H1 (cell line): Measurements from ENCODE around the gene TMPO. TPM values are rescaled to one million over a fixed set of nuclear protein-coding genes. Genes with fewer than 3 reads are reported as not detected.

Experiments
- CTCF ChIA-PET: fragments of 300-600 bp; sonication (Branson Sonifier 250); formaldehyde crosslinking; loops from one replicate; lab custom pipeline; 2021; ENCODE audit not compliant: partially characterized antibody; lab: Charles Lee
- POLR2A ChIA-PET: fragments of 300-600 bp; sonication (Branson Sonifier 250); formaldehyde crosslinking; loops from one replicate; lab custom pipeline; 2021; ENCODE audit warnings: inconsistent platforms; ENCODE audit not compliant: partially characterized antibody; lab: Charles Lee
- DNase-seq, 2 experiments: peaks; one replicate each; pipeline versions ENCODE4 v3.0.0 to v3.0.0-alpha.2; 2010 to 2022; ENCODE audit warnings: low spot score in 2 of 2, low read depth in 1 of 2, mixed read lengths in 1 of 2
- FAIRE-seq: peaks from 2 replicates; lab custom pipeline; 2011; peaks lifted over from hg19 to GRCh38; lab: Jason Lieb, UNC
- H2AFZ ChIP-seq: 2 replicates; pipeline ENCODE4 v1.8.1; 2012; ENCODE audit warnings: low read length, inconsistent platforms
- H2AK5ac ChIP-seq: 2 replicates; pipeline ENCODE4 v1.6.1; 2013; ENCODE audit warnings: low read depth, low read length
- H2BK120ac ChIP-seq: replicated peaks from 2 replicates; pipeline ENCODE3; 2013; ENCODE audit warnings: low read depth, low read length, inconsistent platforms
- H2BK12ac ChIP-seq: 2 replicates; pipeline ENCODE4 v1.6.1; 2013; ENCODE audit warnings: low read depth, low read length
- H2BK15ac ChIP-seq: 2 replicates; pipeline ENCODE4 v1.6.1; 2013; ENCODE audit warnings: low read length
- H2BK20ac ChIP-seq: 2 replicates; pipeline ENCODE4 v1.6.1; 2013; ENCODE audit warnings: low read length
- H2BK5ac ChIP-seq: 2 replicates; pipeline ENCODE4 v1.6.1; 2013; ENCODE audit warnings: low read depth, low read length
- H3K14ac ChIP-seq: 2 replicates; pipeline ENCODE4 v1.6.1; 2013; ENCODE audit warnings: inconsistent platforms; ENCODE audit not compliant: insufficient read length
- H3K18ac ChIP-seq: 2 replicates; pipeline ENCODE4 v1.6.1; 2013; ENCODE audit warnings: low read length; ENCODE audit errors: extremely low read depth
- H3K23ac ChIP-seq: 2 replicates; pipeline ENCODE4 v1.6.1; 2013; ENCODE audit warnings: inconsistent platforms; ENCODE audit not compliant: insufficient read length
- H3K23me2 ChIP-seq: 2 replicates; pipeline ENCODE4 v1.6.1; 2013; ENCODE audit warnings: low read depth, low read length
- H3K27ac ChIP-seq: 2 replicates; pipeline ENCODE4 v1.6.1; 2011; ENCODE audit warnings: low read depth, low read length, inconsistent platforms
- H3K27me3 ChIP-seq, 4 experiments: replicated peaks in 1 of 4; 1 replicate in 1 of 4; 2 replicates in 3 of 4; pipeline versions ENCODE4 v1.6.1 to v1.8.1; 2011 to 2013; ENCODE audit warnings: low read length in 3 of 4, mild to moderate bottlenecking in 3 of 4, inconsistent platforms in 2 of 4, mixed read lengths in 2 of 4, moderate library complexity in 1 of 4; ENCODE audit not compliant: control insufficient read depth in 3 of 4, insufficient read depth in 3 of 4; ENCODE audit errors: extremely low read depth in 1 of 4
- H3K36me3 ChIP-seq, 4 experiments: 2 replicates each; pipeline versions ENCODE4 v1.6.1 to v1.8.1; 2011 to 2013; ENCODE audit warnings: mild to moderate bottlenecking in 4 of 4, low read length in 3 of 4, moderate library complexity in 2 of 4, control low read depth in 1 of 4, inconsistent platforms in 1 of 4; ENCODE audit not compliant: insufficient read depth in 4 of 4, control insufficient read depth in 2 of 4
- H3K4ac ChIP-seq: replicated peaks from 2 replicates; pipeline ENCODE3; 2013; ENCODE audit warnings: low read length, low read depth, mixed read lengths, inconsistent platforms; ENCODE audit not compliant: insufficient read length
- H3K4me1 ChIP-seq, 4 experiments: replicated peaks in 1 of 4; 1 replicate in 1 of 4; 2 replicates in 3 of 4; pipeline versions ENCODE4 v1.6.1 to v1.8.1; 2011 to 2013; ENCODE audit warnings: low read length in 3 of 4, inconsistent platforms in 2 of 4, mixed read lengths in 1 of 4; ENCODE audit not compliant: insufficient read depth in 4 of 4, control insufficient read depth in 3 of 4
- H3K4me2 ChIP-seq, 2 experiments: 2 replicates each; pipeline versions ENCODE4 v1.6.1 to v1.8.1; 2011 to 2013; ENCODE audit warnings: low read depth in 2 of 2, low read length in 2 of 2, control low read depth in 1 of 2, inconsistent platforms in 1 of 2, mild to moderate bottlenecking in 1 of 2; ENCODE audit not compliant: insufficient read depth in 1 of 2
- H3K4me3 ChIP-seq, 4 experiments: fragments of 200-600, 300-600 bp in 1 of 4; sonication (generic), shearing (Covaris generic), sonication (Bioruptor Twin) in 1 of 4; 2 replicates each; pipeline versions ENCODE4 v1.5.1 to v1.8.1; 2011 to 2016; ENCODE audit warnings: low read length in 4 of 4, low read depth in 3 of 4, control low read depth in 2 of 4, inconsistent platforms in 2 of 4, mild to moderate bottlenecking in 2 of 4, mixed read lengths in 1 of 4, moderate library complexity in 1 of 4; ENCODE audit not compliant: insufficient read depth in 2 of 4; ENCODE audit errors: extremely low read depth in 1 of 4
- H3K56ac ChIP-seq: replicated peaks from 2 replicates; pipeline ENCODE3; 2013; ENCODE audit warnings: low read depth, mild to moderate bottlenecking, mixed read lengths, low read length, inconsistent platforms; ENCODE audit not compliant: insufficient read length
- H3K79me1 ChIP-seq: 2 replicates; pipeline ENCODE4 v1.6.1; 2013; ENCODE audit warnings: low read depth, low read length, control low read depth
- H3K79me2 ChIP-seq, 2 experiments: 2 replicates each; pipeline versions ENCODE4 v1.6.1 to v1.8.1; 2012 to 2013; ENCODE audit warnings: low read length in 2 of 2, mild to moderate bottlenecking in 2 of 2, inconsistent platforms in 1 of 2; ENCODE audit not compliant: insufficient read depth in 2 of 2, control insufficient read depth in 1 of 2
- H3K9ac ChIP-seq, 4 experiments: replicated peaks in 1 of 4; 1 replicate in 1 of 4; 2 replicates in 3 of 4; pipeline versions ENCODE4 v1.6.1 to v1.8.1; 2011 to 2013; ENCODE audit warnings: low read depth in 3 of 4, low read length in 3 of 4, control low read depth in 2 of 4, mild to moderate bottlenecking in 2 of 4, moderate library complexity in 2 of 4, inconsistent platforms in 1 of 4; ENCODE audit errors: extremely low read depth in 1 of 4
- H3K9me3 ChIP-seq, 2 experiments: 2 replicates each; pipeline versions ENCODE4 v1.6.1 to v1.8.1; 2012 to 2013; ENCODE audit warnings: mild to moderate bottlenecking in 2 of 2, moderate library complexity in 2 of 2, control low read depth in 1 of 2, inconsistent platforms in 1 of 2, low read depth in 1 of 2, low read length in 1 of 2, mixed read lengths in 1 of 2; ENCODE audit not compliant: insufficient read depth in 2 of 2
- H4K20me1 ChIP-seq, 2 experiments: replicated peaks in 1 of 2; 2 replicates each; pipeline versions ENCODE3 to v1.8.1; 2011 to 2013; ENCODE audit warnings: inconsistent platforms in 2 of 2, low read length in 2 of 2, mild to moderate bottlenecking in 1 of 2; ENCODE audit not compliant: insufficient read depth in 2 of 2, control insufficient read depth in 1 of 2
- H4K5ac ChIP-seq: 2 replicates; pipeline ENCODE4 v1.6.1; 2013; ENCODE audit warnings: low read length, low read depth, mixed read lengths, inconsistent platforms; ENCODE audit not compliant: insufficient read length
- H4K8ac ChIP-seq: 2 replicates; pipeline ENCODE4 v1.8.0; 2013; ENCODE audit warnings: mild to moderate bottlenecking, moderate library complexity, low read length, inconsistent platforms; ENCODE audit not compliant: insufficient read depth; ENCODE audit errors: extremely low read depth
- H4K91ac ChIP-seq: replicated peaks from 2 replicates; pipeline ENCODE3; 2013; ENCODE audit warnings: low read length, mixed read lengths, inconsistent platforms; ENCODE audit not compliant: insufficient read length
- BCL11A ChIP-seq, 2 experiments: IDR thresholded peaks; one replicate each; pipeline ENCODE4 v1.6.1; 2011; ENCODE audit warnings: low read depth in 2 of 2, low read length in 2 of 2, mild to moderate bottlenecking in 2 of 2
- POU5F1 ChIP-seq: IDR thresholded peaks from 2 replicates; pipeline ENCODE4 v1.6.1; 2011; ENCODE audit warnings: low read depth, mild to moderate bottlenecking, low read length, moderate library complexity
- SRF ChIP-seq: IDR thresholded peaks from 2 replicates; pipeline ENCODE4 v1.6.1; 2011; ENCODE audit warnings: mild to moderate bottlenecking, low read depth, low read length, moderate library complexity
- TAF7 ChIP-seq: optimal IDR thresholded peaks from 2 replicates; pipeline ENCODE3; 2011; ENCODE audit warnings: low read depth, mild to moderate bottlenecking, inconsistent platforms, low read length, moderate library complexity, borderline replicate concordance
- WGBS, 2 experiments: shearing (Covaris generic) in 1 of 2; methylation state at CpG; one replicate each; pipeline versions ENCODE4 v1.1.6 to v1.1.7; 2013 to 2015; ENCODE audit warnings: low lambda C conversion rate in 2 of 2, mixed read lengths in 2 of 2, inconsistent platforms in 1 of 2, low coverage in 1 of 2, missing lambda C conversion rate in 1 of 2; ENCODE audit not compliant: insufficient replicate concordance in 2 of 2, insufficient coverage in 1 of 2, insufficient read length in 1 of 2; ENCODE audit errors: extremely low coverage in 1 of 2, missing lambda C conversion rate in 1 of 2; 5-methylcytosine and 5-hydroxymethylcytosine counted together
- polyA plus RNA-seq, 7 experiments: library from polyadenylated mRNA; depleted of rRNA in 3 of 7; stranded (reverse) in 5 of 7; unstranded in 2 of 7; fragments of >200 nt in 5 of 7; fragments of 200-250 nt in 2 of 7; gene quantifications; 1 replicate in 5 of 7; 2 replicates in 1 of 7; 4 replicates in 1 of 7; pipeline versions ENCODE4 v1.2.1 to v1.2.3, GENCODE V29; 2011 to 2013; ENCODE audit warnings: missing spikeins in 2 of 7, mixed read lengths in 2 of 7
- total RNA-seq: library from RNA; stranded (reverse); fragmentation: NEBNext Ultra II Directional; extraction: Animal tissue kit (Norgen Biotek cat#: 25700); gene quantifications from 2 replicates; pipeline ENCODE4 v1.2.1, GENCODE V29; 2021

TMPO gene
- total and polyA plus RNA-seq, 2 of the 8 experiments (the other 6 are each of a cell fraction or from before 2014, with no cell fraction given) = 43.9 to 195 TPM

- H3K9ac ChIP-seq = no peak overlapping the region
- no peak overlapping the region for H2AFZ ChIP-seq
- no peak overlapping the region for H3K4me3 ChIP-seq
- H4K5ac ChIP-seq = no peak overlapping the region
- H3K14ac ChIP-seq = no peak overlapping the region
- H2BK12ac ChIP-seq = no peak overlapping the region; the same call in 1 of the 2 replicates
- no peaks in the 10 kb centered on the region; the same call in 1 of the 2 replicates for H3K23me2 ChIP-seq
- no peaks in the 10 kb centered on the region for H3K79me2 ChIP-seq
- WGBS, 2 experiments = 82% methylated on average over 2 of the region's 2 CpGs; no CpG with 5 or more reads in 1 of the 2 experiments
- no peak overlapping the region for H2AK5ac ChIP-seq
- H2BK15ac ChIP-seq = no peak overlapping the region
- H3K36me3 ChIP-seq = no peaks in the 10 kb centered on the region
- H3K27ac ChIP-seq = no peak overlapping the region
- POLR2A ChIA-PET = interaction anchor here (1.2 kb wide), 1 partner anchor 11 kb away, joined by 3 read pairs; no protein-coding TSS in a partner anchor
- no peak overlapping the region for H4K8ac ChIP-seq
- TF ChIP-seq BCL11A (IDR thresholded peaks at IDR 0.05; ENCODE audit: low read depth in 2 of 2, low read length in 2 of 2) (no peak), POU5F1 (no peak), SRF (no peak), TAF7 (no peak)
- no peaks in the 10 kb centered on the region for H3K4me1 ChIP-seq
- no peak overlapping the region for H3K4ac ChIP-seq
- no peaks in the 10 kb centered on the region for H3K9me3 ChIP-seq
- CTCF ChIA-PET = interaction anchor here (0.8 to 2.4 kb wide), 2 partner anchors 13 to 14 kb away, joined by 3 to 16 read pairs; no protein-coding TSS in a partner anchor
- H3K18ac ChIP-seq = no peak overlapping the region
- no peaks in the 10 kb centered on the region for H4K20me1 ChIP-seq
- no peak overlapping the region for H2BK20ac ChIP-seq
- no peak overlapping the region for H3K56ac ChIP-seq
- FAIRE-seq (no peak), DNase-seq (no peak)
- no peak overlapping the region for H2BK120ac ChIP-seq
- no peak overlapping the region for H4K91ac ChIP-seq
- H3K23ac ChIP-seq = no peak overlapping the region
- H3K27me3 ChIP-seq = no peaks in the 10 kb centered on the region
- no peaks in the 10 kb centered on the region for H3K79me1 ChIP-seq
- no peak overlapping the region for H3K4me2 ChIP-seq
- no peak overlapping the region for H2BK5ac ChIP-seq
These were observed 63.4 kb downstream of the TMPO start for GRCh38 chr12:98578821-98579220.
